ENCODE data around the gene EXTL1. TPM values are rescaled to one million over a fixed set of nuclear protein-coding genes. Genes with fewer than 3 reads are reported as not detected.

The EXTL1 gene
- total and polyA plus RNA-seq, 4 donors: 0.08 to 0.63 (median 0.31) TPM

DNA sequence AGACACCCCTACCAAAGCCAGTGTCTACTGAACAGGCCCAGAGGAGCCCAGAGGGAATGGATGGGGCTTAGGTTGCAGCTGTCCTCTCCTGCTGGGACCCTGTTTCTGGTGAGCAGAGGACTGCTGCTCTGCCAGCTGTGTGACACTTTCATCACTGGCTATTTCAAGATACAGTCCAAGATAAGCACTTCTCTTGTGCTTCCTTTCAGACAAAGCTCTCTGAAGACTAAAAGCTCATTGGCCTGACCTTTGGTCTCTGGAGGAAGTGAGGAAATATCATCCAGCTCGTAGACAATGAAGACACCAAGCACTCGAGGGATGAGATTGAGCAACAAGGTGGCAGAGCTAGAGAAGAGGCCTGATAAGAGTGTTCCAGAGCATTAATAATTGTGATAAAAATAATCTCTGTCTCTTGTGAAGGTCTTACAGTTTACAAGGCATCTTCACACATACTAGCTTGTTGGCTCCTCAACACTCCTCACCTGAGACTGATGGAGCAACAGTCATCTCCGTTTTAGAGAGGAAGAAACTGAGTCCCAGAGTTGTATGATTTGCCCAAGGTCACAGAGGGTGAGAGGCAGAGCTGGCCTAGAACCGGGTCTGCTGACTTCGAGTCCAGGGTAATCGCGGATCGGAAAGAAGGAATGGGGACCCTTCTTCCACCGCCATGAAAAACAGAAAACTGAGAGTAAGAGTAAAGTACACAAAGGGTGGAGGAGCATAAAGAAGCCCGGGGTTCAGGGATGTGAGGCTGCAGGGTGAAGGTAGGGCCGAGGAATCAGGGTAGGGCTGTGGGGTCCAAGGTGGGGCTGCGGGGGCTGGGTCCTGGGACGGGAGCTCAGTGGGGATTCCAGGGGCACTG, 24.4 kb upstream of the EXTL1 start:
- no peaks in the 10 kb centered on the region for H3K27me3 ChIP-seq (ENCODE audit: control insufficient read depth in 3 of 3, insufficient read depth in 3 of 3, low read length in 2 of 3)
- peak; percentile 2 for ATAC-seq (ENCODE audit: insufficient read depth, low FRiP score)
- peak in 2 of 3 donors; percentile 55 to 72 for DNase-seq
- H3K4me1 ChIP-seq (ENCODE audit: control insufficient read depth in 5 of 5, insufficient read depth in 5 of 5, low read length in 5 of 5): peaks cover 0 to 15% (median 6%) of the 10 kb centered on the region in 5 donors
- H3K9me3 ChIP-seq (ENCODE audit: control insufficient read depth in 4 of 4, insufficient read depth in 3 of 4, low read length in 3 of 4): no peaks in the 10 kb centered on the region
- peak overlapping the region; percentile 43 for H3K4me3 ChIP-seq
- WGBS, 2 donors: 1 to 2% methylated on average over 13 of the region's 13 CpGs
- H3K27ac ChIP-seq (ENCODE audit: low read depth in 1 of 2, low read length in 1 of 2): peak overlapping the region; percentile 86 to 93
- no peak for TF ChIP-seq CTCF (IDR thresholded peaks at IDR 0.05; ENCODE audit: control extremely low read depth, extremely low read depth)
- H3K36me3 ChIP-seq (ENCODE audit: control insufficient read depth in 4 of 4, insufficient read depth in 4 of 4, low read length in 4 of 4): no peaks in the 10 kb centered on the region
- peak overlapping the region; percentile 83 to 85 for H3K9ac ChIP-seq (ENCODE audit: insufficient read depth in 1 of 2, low read length in 2 of 2)

DNA sequence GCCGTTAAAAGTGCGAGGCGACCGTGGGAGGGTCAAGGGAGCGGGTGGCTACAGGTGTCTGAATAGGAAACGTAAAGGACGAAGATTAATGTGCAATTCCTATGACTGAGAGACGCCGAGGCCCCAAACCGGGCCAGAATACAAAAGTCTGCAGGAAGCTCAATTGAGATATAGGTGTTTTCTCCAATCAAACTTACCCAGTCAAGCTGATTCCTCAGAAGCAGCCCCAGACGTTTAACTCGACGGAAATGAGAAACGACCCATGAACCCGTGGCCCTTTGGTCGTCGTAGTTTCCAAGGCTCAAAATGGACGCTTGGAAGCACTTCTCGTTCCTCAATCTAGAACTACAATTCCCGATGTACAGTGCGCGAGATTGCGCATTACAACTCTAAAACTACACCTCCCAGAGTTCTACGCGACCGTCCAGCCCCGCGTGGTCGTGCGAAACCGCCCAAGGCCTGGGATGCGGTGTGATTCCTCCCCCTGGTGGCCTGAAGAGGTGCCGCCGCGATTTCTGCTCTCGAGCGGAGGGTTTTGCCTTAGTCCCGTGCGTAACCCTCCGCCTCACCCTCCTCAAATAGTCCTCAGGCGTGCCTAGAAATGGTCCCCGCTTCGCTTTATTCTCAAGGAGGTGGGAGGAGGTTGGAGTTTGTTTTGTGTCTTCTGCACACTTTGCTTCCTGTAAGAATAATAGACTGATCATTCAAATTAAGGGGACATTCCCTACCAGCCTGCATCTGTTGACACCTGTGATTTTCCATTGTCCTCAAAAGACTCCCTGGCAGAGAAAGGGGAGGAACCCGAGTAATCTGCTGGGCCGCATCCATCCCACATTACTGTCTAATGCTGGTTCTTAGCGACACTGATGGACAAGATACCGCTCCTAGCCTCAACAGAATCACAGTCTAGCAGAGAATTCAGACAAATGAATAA, 23.5 kb upstream of the EXTL1 start, which contains the start of gene PAFAH2:
Gene PAFAH2 (minus strand): TSS at position 236 of the 934 bp plus-strand sequence. CDS start 7,247 bp downstream, outside the sequence.
- H3K27ac ChIP-seq (ENCODE audit: low read depth in 1 of 2, low read length in 1 of 2): peak within 1 kb of the TSS; percentile 86 to 93
- H3K4me1 ChIP-seq (ENCODE audit: control insufficient read depth in 5 of 5, insufficient read depth in 5 of 5, low read length in 5 of 5): peaks cover 0 to 15% (median 6%) of the 10 kb centered on the region in 5 donors
- no peaks in the 10 kb centered on the region for H3K36me3 ChIP-seq (ENCODE audit: control insufficient read depth in 4 of 4, insufficient read depth in 4 of 4, low read length in 4 of 4)
- DNase-seq (peak; percentile 99 to 100 (median 100)), ATAC-seq (ENCODE audit: insufficient read depth, low FRiP score) (peak; percentile 96)
- TF ChIP-seq CTCF (IDR thresholded peaks at IDR 0.05; ENCODE audit: control extremely low read depth, extremely low read depth): peak; percentile 98
- 2% methylated on average over 47 of the region's 47 CpGs for WGBS, 2 donors
- H3K27me3 ChIP-seq (ENCODE audit: control insufficient read depth in 3 of 3, insufficient read depth in 3 of 3, low read length in 2 of 3): no peaks in the 10 kb centered on the region
- peak within 1 kb of the TSS; percentile 43 for H3K4me3 ChIP-seq
- H3K9ac ChIP-seq (ENCODE audit: insufficient read depth in 1 of 2, low read length in 2 of 2): peak within 1 kb of the TSS; percentile 83 to 85
- no peaks in the 10 kb centered on the region for H3K9me3 ChIP-seq (ENCODE audit: control insufficient read depth in 4 of 4, insufficient read depth in 3 of 4, low read length in 3 of 4)

GRCh38 chr1:25999041-25999800, 22.4 kb upstream of the EXTL1 start:
- Histone ChIP-seq H3K4me1 (ENCODE audit: control insufficient read depth in 5 of 5, insufficient read depth in 5 of 5, low read length in 5 of 5) (peaks cover 0 to 15% (median 6%) of the 10 kb centered on the region in 5 donors), H3K36me3 (ENCODE audit: control insufficient read depth in 4 of 4, insufficient read depth in 4 of 4, low read length in 4 of 4) (no peaks in the 10 kb centered on the region), H3K4me3 (no peak overlapping the region), H3K27me3 (ENCODE audit: control insufficient read depth in 3 of 3, insufficient read depth in 3 of 3, low read length in 2 of 3) (no peaks in the 10 kb centered on the region), H3K27ac (ENCODE audit: low read depth in 1 of 2, low read length in 1 of 2) (no peak overlapping the region), H3K9me3 (ENCODE audit: control insufficient read depth in 4 of 4, insufficient read depth in 3 of 4, low read length in 3 of 4) (no peaks in the 10 kb centered on the region), H3K9ac (ENCODE audit: insufficient read depth in 1 of 2, low read length in 2 of 2) (no peak overlapping the region)
- 88 to 94% methylated on average over 18 of the region's 18 CpGs for WGBS, 2 donors
- ATAC-seq (ENCODE audit: insufficient read depth, low FRiP score) (no peak), DNase-seq (no peak)
- TF ChIP-seq CTCF (IDR thresholded peaks at IDR 0.05; ENCODE audit: control extremely low read depth, extremely low read depth): no peak

Data from lung (tissue), 12 donors.